H1 (cell line): ENCODE data around the gene RTEL1.

Source experiments
- CBX5 ChIP-seq: fragments of 300-800, 300-1000 bp; sonication (generic); IDR thresholded peaks from 2 replicates; pipeline ENCODE4 v1.7.1; 2016; ENCODE audit warnings: antibody characterized with exemption, low read length, low read depth
- CREB1 ChIP-seq: IDR thresholded peaks from 2 replicates; pipeline ENCODE4 v1.6.1; 2012; ENCODE audit warnings: inconsistent platforms
- HDAC6 ChIP-seq: IDR thresholded peaks from one replicate; pipeline ENCODE4 v1.7.1; 2012; ENCODE audit warnings: low read depth, mild to moderate bottlenecking, inconsistent platforms, low read length, moderate library complexity
- NRF1 ChIP-seq: IDR thresholded peaks from 2 replicates; pipeline ENCODE4 v1.6.1; 2011; ENCODE audit warnings: mild to moderate bottlenecking, low read depth, low read length, improper control_type of control experiment
- POLR2A ChIP-seq, 2 experiments: IDR thresholded peaks; 1 replicate in 1 of 2; 2 replicates in 1 of 2; pipeline ENCODE4 v1.6.1; 2011; ENCODE audit warnings: low read depth in 2 of 2, low read length in 2 of 2, mild to moderate bottlenecking in 2 of 2; ENCODE audit errors: control extremely low read depth in 1 of 2
- RXRA ChIP-seq: IDR thresholded peaks from 2 replicates; pipeline ENCODE4 v1.6.1; 2011; ENCODE audit warnings: low read depth, mild to moderate bottlenecking, low read length, moderate library complexity; ENCODE audit not compliant: insufficient read depth
- SP1 ChIP-seq: IDR thresholded peaks from 2 replicates; pipeline ENCODE4 v1.6.1; 2011; ENCODE audit warnings: low read depth, low read length
- TCF12 ChIP-seq: IDR thresholded peaks from 2 replicates; pipeline ENCODE4 v1.6.1; 2011; ENCODE audit warnings: low read depth, mild to moderate bottlenecking, low read length
- ZNF274 ChIP-seq: IDR thresholded peaks from 2 replicates; pipeline ENCODE4 v1.7.0; 2012; ENCODE audit warnings: low read length, borderline replicate concordance; ENCODE audit errors: extremely low read depth
- TF ChIP-seq, protein P1 (sequence below), 3 experiments: IDR thresholded peaks; 1 replicate in 2 of 3; 2 replicates in 1 of 3; pipeline versions ENCODE4 v1.5.1 to v1.6.1; 2011; ENCODE audit warnings: low read length in 3 of 3, mild to moderate bottlenecking in 3 of 3, inconsistent platforms in 2 of 3, low read depth in 1 of 3, moderate library complexity in 1 of 3; ENCODE audit not compliant: insufficient read depth in 1 of 3; ENCODE audit errors: control extremely low read depth in 1 of 3
- TF ChIP-seq, protein P2 (sequence below): IDR thresholded peaks from 2 replicates; pipeline ENCODE4 v1.6.1; 2011; ENCODE audit warnings: low read length, improper control_type of control experiment

DNA sequence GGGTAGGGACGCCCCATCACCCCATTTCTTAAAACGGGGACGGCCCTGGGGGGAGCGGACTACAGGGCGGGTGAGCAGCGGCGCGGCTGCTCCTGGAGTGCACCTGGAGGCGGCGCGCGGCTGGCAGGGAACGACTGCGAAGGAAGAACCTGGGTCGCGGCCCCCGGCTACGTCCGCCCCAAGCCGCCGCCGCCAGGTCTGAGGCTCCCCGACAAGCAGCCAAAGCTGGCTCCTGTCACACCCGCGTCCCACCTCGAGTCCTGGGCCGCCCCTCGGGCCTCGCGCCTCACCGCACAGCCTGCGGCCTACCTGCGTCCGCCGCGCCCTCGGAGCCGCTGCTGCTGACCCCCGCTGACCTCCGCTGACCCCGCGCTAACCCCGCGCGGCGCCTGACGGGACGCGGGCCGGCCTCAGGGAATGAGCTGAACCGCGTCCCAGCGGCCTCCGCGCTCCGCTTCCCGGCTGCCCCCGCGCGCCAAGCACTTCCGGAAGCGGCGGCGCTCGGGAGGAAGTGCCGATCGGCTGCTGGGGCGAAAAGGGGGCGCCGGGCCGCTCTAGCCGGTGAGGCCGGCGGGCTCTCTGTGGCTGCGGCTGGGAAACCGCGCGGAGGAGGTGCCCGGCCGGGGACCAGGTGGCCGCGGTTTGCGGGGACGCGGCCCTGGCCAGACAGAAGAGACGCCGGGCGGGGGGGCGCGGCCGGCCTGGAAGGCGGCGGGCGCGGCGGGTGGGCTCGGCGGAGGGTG lies 49.6 kb downstream of the RTEL1 start, which contains the start of the genes ARFRP1 and ZGPAT:
- TF ChIP-seq HDAC6: no peak
- peak in 1 of 2 experiments; percentile 53; a peak in 1 of 3 replicates for TF ChIP-seq POLR2A (IDR thresholded peaks at IDR 0.05; ENCODE audit: control extremely low read depth in 1 of 2, low read depth in 2 of 2, low read length in 2 of 2)
- no peak for TF ChIP-seq NRF1
- TF ChIP-seq, protein P1, sequence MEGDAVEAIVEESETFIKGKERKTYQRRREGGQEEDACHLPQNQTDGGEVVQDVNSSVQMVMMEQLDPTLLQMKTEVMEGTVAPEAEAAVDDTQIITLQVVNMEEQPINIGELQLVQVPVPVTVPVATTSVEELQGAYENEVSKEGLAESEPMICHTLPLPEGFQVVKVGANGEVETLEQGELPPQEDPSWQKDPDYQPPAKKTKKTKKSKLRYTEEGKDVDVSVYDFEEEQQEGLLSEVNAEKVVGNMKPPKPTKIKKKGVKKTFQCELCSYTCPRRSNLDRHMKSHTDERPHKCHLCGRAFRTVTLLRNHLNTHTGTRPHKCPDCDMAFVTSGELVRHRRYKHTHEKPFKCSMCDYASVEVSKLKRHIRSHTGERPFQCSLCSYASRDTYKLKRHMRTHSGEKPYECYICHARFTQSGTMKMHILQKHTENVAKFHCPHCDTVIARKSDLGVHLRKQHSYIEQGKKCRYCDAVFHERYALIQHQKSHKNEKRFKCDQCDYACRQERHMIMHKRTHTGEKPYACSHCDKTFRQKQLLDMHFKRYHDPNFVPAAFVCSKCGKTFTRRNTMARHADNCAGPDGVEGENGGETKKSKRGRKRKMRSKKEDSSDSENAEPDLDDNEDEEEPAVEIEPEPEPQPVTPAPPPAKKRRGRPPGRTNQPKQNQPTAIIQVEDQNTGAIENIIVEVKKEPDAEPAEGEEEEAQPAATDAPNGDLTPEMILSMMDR (IDR thresholded peaks at IDR 0.05; ENCODE audit: control extremely low read depth in 1 of 3, insufficient read depth in 1 of 3, low read depth in 1 of 3, low read length in 3 of 3): no peak
- TF ChIP-seq CBX5: no peak
- TF ChIP-seq ZNF274: no peak
- no peak for TF ChIP-seq CREB1
- TF ChIP-seq TCF12: no peak
- no peak for TF ChIP-seq SP1
- peak; percentile 99 for TF ChIP-seq RXRA
- TF ChIP-seq, protein P2, sequence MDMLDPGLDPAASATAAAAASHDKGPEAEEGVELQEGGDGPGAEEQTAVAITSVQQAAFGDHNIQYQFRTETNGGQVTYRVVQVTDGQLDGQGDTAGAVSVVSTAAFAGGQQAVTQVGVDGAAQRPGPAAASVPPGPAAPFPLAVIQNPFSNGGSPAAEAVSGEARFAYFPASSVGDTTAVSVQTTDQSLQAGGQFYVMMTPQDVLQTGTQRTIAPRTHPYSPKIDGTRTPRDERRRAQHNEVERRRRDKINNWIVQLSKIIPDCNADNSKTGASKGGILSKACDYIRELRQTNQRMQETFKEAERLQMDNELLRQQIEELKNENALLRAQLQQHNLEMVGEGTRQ: no peak
